Trophoblast cell (in vitro differentiated cells and primary cell): ENCODE measurements around the gene UBE2Z. TPM values are rescaled to one million over a fixed set of nuclear protein-coding genes. Genes with fewer than 3 reads are reported as not detected.

Experiments used
- DNase-seq, 2 donors: peaks; one replicate each; pipeline ENCODE4 v3.0.0-alpha.2; 2016
- H2AFZ ChIP-seq: 2 replicates; pipeline ENCODE4 v1.6.1; 2013; ENCODE audit warnings: low read length, moderate library complexity, mild to moderate bottlenecking; ENCODE audit not compliant: insufficient read depth, poor library complexity
- H2AK5ac ChIP-seq: 2 replicates; pipeline ENCODE4 v1.6.1; 2013; ENCODE audit warnings: mild to moderate bottlenecking, low read length
- H2BK120ac ChIP-seq: 2 replicates; pipeline ENCODE4 v1.6.1; 2013; ENCODE audit warnings: low read length, mild to moderate bottlenecking, moderate library complexity; ENCODE audit not compliant: insufficient read depth, poor library complexity
- H2BK12ac ChIP-seq: 2 replicates; pipeline ENCODE4 v1.6.1; 2013; ENCODE audit warnings: mild to moderate bottlenecking, low read length, moderate library complexity
- H2BK5ac ChIP-seq: 2 replicates; pipeline ENCODE4 v1.6.1; 2013; ENCODE audit warnings: low read length, low read depth, moderate library complexity, mild to moderate bottlenecking; ENCODE audit not compliant: poor library complexity
- H3K14ac ChIP-seq: 2 replicates; pipeline ENCODE4 v1.6.1; 2013; ENCODE audit warnings: mild to moderate bottlenecking, low read length
- H3K18ac ChIP-seq: 2 replicates; pipeline ENCODE4 v1.6.1; 2013; ENCODE audit warnings: mild to moderate bottlenecking, low read length
- H3K23ac ChIP-seq: 2 replicates; pipeline ENCODE4 v1.6.1; 2013; ENCODE audit warnings: low read length
- H3K27ac ChIP-seq: 2 replicates; pipeline ENCODE4 v1.5.1; 2013; ENCODE audit warnings: low read depth, mild to moderate bottlenecking, inconsistent platforms, low read length, moderate library complexity
- H3K27me3 ChIP-seq: 2 replicates; pipeline ENCODE4 v1.6.1; 2013; ENCODE audit warnings: inconsistent platforms, mild to moderate bottlenecking, low read length, moderate library complexity; ENCODE audit not compliant: insufficient read depth
- H3K36me3 ChIP-seq, 2 experiments: 1 replicate in 1 of 2; 2 replicates in 1 of 2; pipeline ENCODE4 v1.6.1; 2013; ENCODE audit warnings: low read length in 2 of 2, mild to moderate bottlenecking in 2 of 2, moderate library complexity in 1 of 2; ENCODE audit not compliant: insufficient read depth in 2 of 2, control insufficient read depth in 1 of 2
- H3K4ac ChIP-seq: 2 replicates; pipeline ENCODE4 v1.6.1; 2013; ENCODE audit warnings: low read depth, mild to moderate bottlenecking, low read length, moderate library complexity
- H3K4me1 ChIP-seq, 2 experiments: 1 replicate in 1 of 2; 2 replicates in 1 of 2; pipeline ENCODE4 v1.6.1; 2013; ENCODE audit warnings: low read length in 2 of 2, mild to moderate bottlenecking in 2 of 2, moderate library complexity in 1 of 2; ENCODE audit not compliant: insufficient read depth in 2 of 2, control insufficient read depth in 1 of 2
- H3K4me2 ChIP-seq: 2 replicates; pipeline ENCODE4 v1.6.1; 2013; ENCODE audit warnings: inconsistent platforms, mild to moderate bottlenecking, low read length, moderate library complexity
- H3K4me3 ChIP-seq: 2 replicates; pipeline ENCODE4 v1.5.1; 2013; ENCODE audit warnings: mild to moderate bottlenecking, low read depth, low read length, inconsistent platforms
- H3K79me1 ChIP-seq: one replicate; pipeline ENCODE4 v1.6.1; 2013; ENCODE audit warnings: low read length
- H3K79me2 ChIP-seq: 2 replicates; pipeline ENCODE4 v1.6.1; 2013; ENCODE audit warnings: low read length, mild to moderate bottlenecking; ENCODE audit not compliant: control insufficient read depth, insufficient read depth, poor library complexity
- H3K9ac ChIP-seq: 2 replicates; pipeline ENCODE4 v1.6.1; 2013; ENCODE audit warnings: mild to moderate bottlenecking, low read length
- H3K9me3 ChIP-seq: 2 replicates; pipeline ENCODE4 v1.6.1; 2013; ENCODE audit warnings: low read depth, mild to moderate bottlenecking, control low read depth, inconsistent platforms, low read length; ENCODE audit not compliant: insufficient read depth
- H4K12ac ChIP-seq: 2 replicates; pipeline ENCODE4 v1.6.1; 2013; ENCODE audit warnings: low read depth, mild to moderate bottlenecking, low read length, moderate library complexity
- H4K8ac ChIP-seq: 2 replicates; pipeline ENCODE4 v1.6.1; 2013; ENCODE audit warnings: low read depth, mild to moderate bottlenecking, low read length, moderate library complexity
- H4K91ac ChIP-seq: one replicate; pipeline ENCODE4 v1.6.1; 2013; ENCODE audit warnings: low read depth, mild to moderate bottlenecking, low read length, moderate library complexity
- WGBS: extraction: QIAGEN DNeasy Blood & Tissue Kit; methylation state at CpG from one replicate; pipeline ENCODE4 v1.1.7; 2013; ENCODE audit warnings: missing lambda C conversion rate; ENCODE audit not compliant: insufficient read length, insufficient coverage; ENCODE audit errors: extremely low coverage; 5-methylcytosine and 5-hydroxymethylcytosine counted together
- polyA plus RNA-seq: library from polyadenylated mRNA; stranded (reverse); fragments of 200-250 nt; gene quantifications from 2 replicates; pipeline ENCODE4 v1.2.3, GENCODE V29; 2013

UBE2Z gene
- 60.3 and 60.7 TPM in 2 replicates for polyA plus RNA-seq

- H3K23ac ChIP-seq = no peak within 1 kb of the TSS
- no CpG with 5 or more reads among the region's 81 CpGs for WGBS
- H3K79me2 ChIP-seq = peaks cover 24% of the 10 kb centered on the region
- peak within 1 kb of the TSS; percentile 97 for H2AK5ac ChIP-seq
- H3K18ac ChIP-seq = peak within 1 kb of the TSS; percentile 96
- H3K79me1 ChIP-seq = peaks cover 11% of the 10 kb centered on the region
- H2BK12ac ChIP-seq = no peak within 1 kb of the TSS
- no peaks in the 10 kb centered on the region for H3K9me3 ChIP-seq
- peak within 1 kb of the TSS; percentile 93 for H3K4me3 ChIP-seq
- H3K27ac ChIP-seq = peak within 1 kb of the TSS; percentile 96
- peak within 1 kb of the TSS; percentile 87 for H2AFZ ChIP-seq
- peak within 1 kb of the TSS; percentile 94 for H4K8ac ChIP-seq
- peak within 1 kb of the TSS; percentile 98 for H4K91ac ChIP-seq
- H2BK5ac ChIP-seq = peak within 1 kb of the TSS; percentile 98
- no peaks in the 10 kb centered on the region for H3K27me3 ChIP-seq
- H3K36me3 ChIP-seq = peaks cover 6 to 19% of the 10 kb centered on the region in 2 experiments
- peak; percentile 89 to 95 for DNase-seq
- peak within 1 kb of the TSS; percentile 96 for H4K12ac ChIP-seq
- H3K14ac ChIP-seq = peak within 1 kb of the TSS; percentile 86
- H2BK120ac ChIP-seq = peak within 1 kb of the TSS; percentile 84
- H3K9ac ChIP-seq = peak within 1 kb of the TSS; percentile 93
- H3K4me1 ChIP-seq = peaks cover 3 to 14% of the 10 kb centered on the region in 2 experiments
- peak within 1 kb of the TSS; percentile 100 for H3K4ac ChIP-seq
- H3K4me2 ChIP-seq = peak within 1 kb of the TSS; percentile 97
These were observed at the start of gene UBE2Z for GRCh38 chr17:48908047-48908843. Gene UBE2Z, plus strand, starts transcription at chr17:48908407. Its CDS starts 97 bp downstream, at chr17:48908504.

- Histone ChIP-seq H3K79me2 (no peaks in the 10 kb centered on the region), H3K9ac (no peak overlapping the region), H3K4ac (no peak overlapping the region), H3K4me2 (no peak overlapping the region), H3K9me3 (no peaks in the 10 kb centered on the region), H3K23ac (no peak overlapping the region), H2AFZ (no peak overlapping the region), H3K27me3 (no peaks in the 10 kb centered on the region), H3K4me3 (no peak overlapping the region), H4K12ac (no peak overlapping the region), H3K36me3 (peaks cover 0 to 4% of the 10 kb centered on the region in 2 experiments), H2BK12ac (no peak overlapping the region), H3K14ac (no peak overlapping the region), H3K18ac (no peak overlapping the region), H2BK120ac (no peak overlapping the region), H4K8ac (no peak overlapping the region), H3K4me1 (no peaks in the 10 kb centered on the region), H4K91ac (no peak overlapping the region), H3K79me1 (no peaks in the 10 kb centered on the region), H2BK5ac (no peak overlapping the region), H3K27ac (no peak overlapping the region), H2AK5ac (no peak overlapping the region)
- WGBS = no CpG with 5 or more reads among the region's 3 CpGs
- no peak for DNase-seq
These were observed 48.2 kb upstream of the UBE2Z start for GRCh38 chr17:48860034-48860433.

- Histone ChIP-seq H2BK5ac (no peak overlapping the region), H3K27ac (no peak overlapping the region), H3K18ac (no peak overlapping the region), H3K23ac (no peak overlapping the region), H2AK5ac (no peak overlapping the region), H2BK12ac (no peak overlapping the region), H3K4me3 (no peak overlapping the region), H4K12ac (no peak overlapping the region), H3K27me3 (no peaks in the 10 kb centered on the region), H3K4ac (no peak overlapping the region), H3K9ac (no peak overlapping the region), H2AFZ (no peak overlapping the region), H4K91ac (no peak overlapping the region), H3K36me3 (peaks cover 0 to 4% of the 10 kb centered on the region in 2 experiments), H3K4me2 (no peak overlapping the region), H3K79me2 (no peaks in the 10 kb centered on the region), H3K4me1 (no peaks in the 10 kb centered on the region), H4K8ac (no peak overlapping the region), H3K14ac (no peak overlapping the region), H3K9me3 (no peaks in the 10 kb centered on the region), H2BK120ac (no peak overlapping the region), H3K79me1 (no peaks in the 10 kb centered on the region)
- no peak for DNase-seq
- no CpG with 5 or more reads among the region's 4 CpGs for WGBS
These were observed 47.8 kb upstream of the UBE2Z start for GRCh38 chr17:48860456-48860855.

GRCh38 chr17:48868916-48869500 is 39.2 kb upstream of the UBE2Z start:
- H3K27ac ChIP-seq = no peak overlapping the region
- no peak overlapping the region for H3K23ac ChIP-seq
- WGBS = no CpG with 5 or more reads among the region's 3 CpGs
- H3K79me2 ChIP-seq = no peaks in the 10 kb centered on the region
- H3K4me1 ChIP-seq = no peaks in the 10 kb centered on the region
- H3K4me3 ChIP-seq = no peak overlapping the region
- H2BK5ac ChIP-seq = no peak overlapping the region
- no peak overlapping the region for H2AFZ ChIP-seq
- H3K9me3 ChIP-seq = no peaks in the 10 kb centered on the region
- no peak overlapping the region for H2BK12ac ChIP-seq
- H3K14ac ChIP-seq = no peak overlapping the region
- no peak overlapping the region for H2AK5ac ChIP-seq
- no peaks in the 10 kb centered on the region for H3K79me1 ChIP-seq
- H3K27me3 ChIP-seq = no peaks in the 10 kb centered on the region
- H3K4ac ChIP-seq = no peak overlapping the region
- H2BK120ac ChIP-seq = no peak overlapping the region
- no peak overlapping the region for H4K91ac ChIP-seq
- no peak overlapping the region for H4K12ac ChIP-seq
- no peak overlapping the region for H3K4me2 ChIP-seq
- H3K18ac ChIP-seq = no peak overlapping the region
- no peak overlapping the region for H4K8ac ChIP-seq
- no peaks in the 10 kb centered on the region for H3K36me3 ChIP-seq
- H3K9ac ChIP-seq = no peak overlapping the region
- DNase-seq = no peak
